ENCODE measurements around the gene CRIM1.

CRIM1 gene

DNA sequence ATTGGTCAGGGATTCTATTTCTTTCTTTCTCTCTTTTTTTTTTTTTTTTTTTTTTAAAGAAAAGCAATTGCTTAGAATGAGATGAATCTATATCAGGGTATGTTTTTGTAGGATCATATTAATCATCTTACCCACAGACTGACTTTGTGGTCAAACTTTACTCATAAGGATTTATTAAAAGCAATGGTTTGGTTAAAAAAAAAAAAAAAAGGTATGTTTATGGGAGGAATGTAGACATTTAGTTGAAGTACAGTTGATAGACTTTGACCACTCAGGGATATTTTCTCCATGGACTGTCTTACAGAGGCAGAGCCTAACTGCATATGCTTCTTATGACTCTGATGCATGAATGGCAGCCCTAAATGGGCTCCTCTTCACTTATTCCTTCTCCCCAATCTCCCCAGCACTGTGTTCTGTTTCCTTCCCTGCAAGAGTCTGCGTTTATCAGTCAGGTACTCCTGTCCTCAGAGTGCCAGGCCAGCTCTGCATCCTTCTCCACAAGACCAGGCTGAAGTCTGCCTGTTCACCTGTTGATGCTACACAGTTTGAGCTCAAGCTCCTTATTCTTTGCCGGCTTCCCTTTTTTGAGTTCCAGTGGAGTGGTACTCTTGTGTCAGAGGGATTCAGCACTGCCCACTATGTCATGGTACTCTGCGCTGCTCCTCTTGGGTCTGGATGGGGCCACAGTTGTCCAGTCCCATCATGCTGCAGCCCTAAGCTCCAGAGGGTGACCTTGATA lies 24.3 kb downstream of the CRIM1 start:
- Histone ChIP-seq H3K4me1 (ENCODE audit: insufficient read depth, insufficient read length) (no peaks in the 10 kb centered on the region), H3K9ac (ENCODE audit: insufficient read length, low read depth) (no peak overlapping the region)

DNA sequence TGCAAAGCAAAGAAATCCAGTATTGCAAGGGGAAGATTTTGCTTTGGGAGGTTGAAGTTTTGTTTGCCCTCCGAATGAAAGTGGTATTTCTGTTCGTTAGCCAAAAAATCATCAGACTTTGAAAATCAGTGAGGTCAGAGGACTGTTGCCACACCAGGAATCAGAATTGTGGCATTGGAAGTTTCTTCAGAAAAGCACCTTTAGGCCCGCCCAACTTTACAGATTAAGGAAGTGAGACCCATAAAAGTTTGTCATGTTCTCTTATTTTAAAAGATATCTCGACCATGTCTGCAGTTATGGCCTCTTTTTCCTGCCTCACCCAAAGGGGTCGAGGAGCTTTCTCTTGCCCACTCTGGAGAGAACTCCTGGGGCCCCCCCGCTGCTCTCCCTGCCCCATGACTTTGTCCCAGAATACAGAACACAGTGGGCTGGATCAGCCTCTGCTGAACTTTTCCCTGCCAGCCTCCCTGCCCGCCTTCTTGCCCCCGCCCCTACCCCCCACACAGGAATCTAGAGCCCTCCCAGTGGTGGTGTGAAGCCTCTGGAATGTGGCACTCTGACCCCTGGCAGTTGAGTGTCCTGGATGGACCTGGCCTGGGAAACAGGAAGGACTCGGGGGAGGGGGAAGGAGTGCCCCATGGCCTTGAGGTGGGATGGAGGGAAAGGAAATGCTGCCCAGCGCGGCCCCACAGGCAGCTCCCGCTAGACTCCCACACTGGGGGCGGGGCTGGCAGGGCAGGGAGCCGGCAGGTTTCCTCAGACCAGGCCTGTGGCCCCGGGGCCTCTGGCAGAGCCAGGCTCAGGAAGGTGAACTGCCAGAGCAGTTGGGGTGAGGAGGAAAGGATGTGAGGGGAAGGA lies 25.3 kb downstream of the CRIM1 start:
- peaks cover 5% of the 10 kb centered on the region for H3K36me3 ChIP-seq (ENCODE audit: insufficient read depth, insufficient read length, low read length)
- no peaks in the 10 kb centered on the region for H3K4me1 ChIP-seq (ENCODE audit: insufficient read depth, insufficient read length)
- no peak for TF ChIP-seq YY1 (IDR thresholded peaks at IDR 0.05; ENCODE audit: insufficient read depth, insufficient read length)
- no peak for TF ChIP-seq SUZ12 (IDR thresholded peaks at IDR 0.05; ENCODE audit: extremely low read depth, insufficient read depth, insufficient read length)
- no peak for TF ChIP-seq ZNF274 (IDR thresholded peaks at IDR 0.05; ENCODE audit: low read depth, low read length)
- H3K4me3 ChIP-seq (ENCODE audit: insufficient read length, low read depth), result no peak overlapping the region
- H3K9ac ChIP-seq (ENCODE audit: insufficient read length, low read depth), result no peak overlapping the region
- H3K9me3 ChIP-seq (ENCODE audit: insufficient read depth, low read length), result no peaks in the 10 kb centered on the region
- H3K27me3 ChIP-seq (ENCODE audit: insufficient read depth, insufficient read length), result no peaks in the 10 kb centered on the region
- no peak for DNase-seq (ENCODE audit: low read depth, low spot score)

More for the DNA sequence above, 24.3 kb downstream of the CRIM1 start:
- DNase-seq (ENCODE audit: low read depth, low spot score), result no peak
- TF ChIP-seq YY1 (IDR thresholded peaks at IDR 0.05; ENCODE audit: insufficient read depth, insufficient read length) (no peak), SUZ12 (IDR thresholded peaks at IDR 0.05; ENCODE audit: extremely low read depth, insufficient read depth, insufficient read length) (no peak), ZNF274 (IDR thresholded peaks at IDR 0.05; ENCODE audit: low read depth, low read length) (no peak)
- H3K36me3 ChIP-seq (ENCODE audit: insufficient read depth, insufficient read length, low read length), result peaks cover 5% of the 10 kb centered on the region
- H3K4me3 ChIP-seq (ENCODE audit: insufficient read length, low read depth), result no peak overlapping the region
- no peaks in the 10 kb centered on the region for H3K27me3 ChIP-seq (ENCODE audit: insufficient read depth, insufficient read length)
- H3K9me3 ChIP-seq (ENCODE audit: insufficient read depth, low read length), result no peaks in the 10 kb centered on the region

DNA sequence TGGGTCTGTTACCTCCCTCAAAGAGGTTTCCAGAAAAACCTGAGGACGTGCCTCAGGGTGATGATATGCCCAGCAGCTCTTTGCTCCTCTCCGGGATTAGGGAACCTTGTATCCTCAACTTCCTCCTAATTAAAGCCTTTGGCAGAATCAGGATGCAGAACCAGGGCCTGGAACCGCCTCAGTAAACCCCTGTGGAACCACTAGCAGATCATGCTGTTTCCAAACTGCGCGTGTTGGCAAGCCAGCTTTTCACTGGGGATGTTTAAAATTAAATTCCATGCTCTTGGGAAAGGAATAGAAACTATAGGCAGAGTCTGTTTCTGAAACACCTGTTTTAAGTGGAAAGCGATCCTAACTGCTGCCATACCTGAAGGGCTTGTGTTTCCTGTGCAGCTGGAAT lies 26.4 kb downstream of the CRIM1 start:
- H3K9ac ChIP-seq (ENCODE audit: insufficient read length, low read depth), result no peak overlapping the region
- H3K36me3 ChIP-seq (ENCODE audit: insufficient read depth, insufficient read length, low read length), result peaks cover 4% of the 10 kb centered on the region
- no peak for DNase-seq (ENCODE audit: low read depth, low spot score)
- no peaks in the 10 kb centered on the region for H3K9me3 ChIP-seq (ENCODE audit: insufficient read depth, low read length)
- H3K27me3 ChIP-seq (ENCODE audit: insufficient read depth, insufficient read length), result no peaks in the 10 kb centered on the region
- TF ChIP-seq SUZ12 (IDR thresholded peaks at IDR 0.05; ENCODE audit: extremely low read depth, insufficient read depth, insufficient read length) (no peak), YY1 (IDR thresholded peaks at IDR 0.05; ENCODE audit: insufficient read depth, insufficient read length) (no peak), ZNF274 (IDR thresholded peaks at IDR 0.05; ENCODE audit: low read depth, low read length) (no peak)
- H3K4me1 ChIP-seq (ENCODE audit: insufficient read depth, insufficient read length), result no peaks in the 10 kb centered on the region
- no peak overlapping the region for H3K4me3 ChIP-seq (ENCODE audit: insufficient read length, low read depth)

DNA sequence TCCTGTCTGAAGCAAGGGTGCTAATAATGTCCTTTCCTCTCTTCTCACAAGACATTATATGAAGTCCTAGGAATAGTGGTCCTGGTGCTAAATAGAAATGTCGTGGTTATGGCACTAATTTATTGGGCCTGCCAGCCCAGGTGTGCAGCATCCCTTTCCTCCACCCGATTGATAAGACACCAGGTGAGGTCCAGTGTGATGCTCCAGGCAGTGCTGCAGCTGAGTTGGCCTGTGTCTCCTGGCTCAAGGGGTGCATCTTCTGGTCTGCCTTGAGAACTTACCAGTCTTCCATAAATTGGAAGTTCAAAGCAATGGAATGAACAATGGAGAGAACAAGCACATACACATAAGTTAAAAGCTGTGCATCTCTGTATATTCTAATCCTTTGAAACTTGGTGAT lies 26.9 kb downstream of the CRIM1 start:
- TF ChIP-seq SUZ12 (IDR thresholded peaks at IDR 0.05; ENCODE audit: extremely low read depth, insufficient read depth, insufficient read length) (no peak), YY1 (IDR thresholded peaks at IDR 0.05; ENCODE audit: insufficient read depth, insufficient read length) (no peak), ZNF274 (IDR thresholded peaks at IDR 0.05; ENCODE audit: low read depth, low read length) (no peak)
- H3K4me3 ChIP-seq (ENCODE audit: insufficient read length, low read depth), result no peak overlapping the region
- no peaks in the 10 kb centered on the region for H3K9me3 ChIP-seq (ENCODE audit: insufficient read depth, low read length)
- no peak for DNase-seq (ENCODE audit: low read depth, low spot score)
- H3K4me1 ChIP-seq (ENCODE audit: insufficient read depth, insufficient read length), result no peaks in the 10 kb centered on the region
- H3K27me3 ChIP-seq (ENCODE audit: insufficient read depth, insufficient read length), result no peaks in the 10 kb centered on the region
- peaks cover 3% of the 10 kb centered on the region for H3K36me3 ChIP-seq (ENCODE audit: insufficient read depth, insufficient read length, low read length)
- H3K9ac ChIP-seq (ENCODE audit: insufficient read length, low read depth), result no peak overlapping the region

DNA sequence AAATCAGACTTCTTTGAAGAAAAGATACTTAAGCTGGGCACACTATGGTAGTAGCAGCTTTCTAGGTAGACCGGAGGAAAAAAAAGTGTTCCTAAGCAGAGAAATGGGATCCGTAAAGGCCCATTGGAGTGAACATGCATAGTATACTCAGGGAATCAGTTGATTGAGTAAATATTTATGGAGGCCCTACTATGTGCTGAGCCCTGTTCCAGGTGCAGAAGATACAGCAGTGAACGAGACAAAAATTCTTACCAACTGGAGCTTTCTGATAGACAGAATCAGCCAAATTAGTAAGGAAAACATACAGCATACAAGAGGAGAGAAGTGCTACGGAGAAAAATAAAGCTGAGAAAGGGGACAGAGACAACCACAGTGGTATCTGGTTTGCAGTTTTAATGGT lies 28.1 kb downstream of the CRIM1 start:
- H3K4me3 ChIP-seq (ENCODE audit: insufficient read length, low read depth), result no peak overlapping the region
- H3K9ac ChIP-seq (ENCODE audit: insufficient read length, low read depth), result no peak overlapping the region
- H3K9me3 ChIP-seq (ENCODE audit: insufficient read depth, low read length), result no peaks in the 10 kb centered on the region
- TF ChIP-seq SUZ12 (IDR thresholded peaks at IDR 0.05; ENCODE audit: extremely low read depth, insufficient read depth, insufficient read length) (no peak), ZNF274 (IDR thresholded peaks at IDR 0.05; ENCODE audit: low read depth, low read length) (no peak), YY1 (IDR thresholded peaks at IDR 0.05; ENCODE audit: insufficient read depth, insufficient read length) (no peak)
- no peaks in the 10 kb centered on the region for H3K4me1 ChIP-seq (ENCODE audit: insufficient read depth, insufficient read length)
- no peaks in the 10 kb centered on the region for H3K27me3 ChIP-seq (ENCODE audit: insufficient read depth, insufficient read length)
- no peak for DNase-seq (ENCODE audit: low read depth, low spot score)
- H3K36me3 ChIP-seq (ENCODE audit: insufficient read depth, insufficient read length, low read length), result peaks cover 7% of the 10 kb centered on the region

DNA sequence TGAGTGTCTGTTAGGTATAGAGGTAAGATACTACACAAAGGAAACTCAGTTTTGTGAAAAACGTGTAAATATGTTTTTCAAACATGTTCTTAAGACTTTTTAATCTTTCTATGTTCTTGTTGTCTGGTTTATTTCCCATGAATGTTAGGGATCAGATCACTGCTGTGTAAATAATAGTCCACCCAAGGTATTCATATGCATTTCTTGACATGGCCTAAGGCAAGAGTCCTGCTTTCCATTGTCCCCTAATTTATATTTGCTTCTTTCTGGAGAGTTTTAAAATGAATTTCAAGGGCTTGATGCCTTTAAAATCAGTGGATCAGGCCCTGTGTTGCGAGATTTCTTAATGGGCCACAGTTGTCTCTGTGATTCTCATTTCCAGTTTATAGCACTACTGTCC lies 28.9 kb downstream of the CRIM1 start:
- DNase-seq (ENCODE audit: low read depth, low spot score), result no peak
- no peak for TF ChIP-seq SUZ12 (IDR thresholded peaks at IDR 0.05; ENCODE audit: extremely low read depth, insufficient read depth, insufficient read length)
- TF ChIP-seq ZNF274 (IDR thresholded peaks at IDR 0.05; ENCODE audit: low read depth, low read length), result no peak
- Histone ChIP-seq H3K27me3 (ENCODE audit: insufficient read depth, insufficient read length) (no peaks in the 10 kb centered on the region), H3K4me1 (ENCODE audit: insufficient read depth, insufficient read length) (no peaks in the 10 kb centered on the region), H3K9me3 (ENCODE audit: insufficient read depth, low read length) (no peaks in the 10 kb centered on the region), H3K36me3 (ENCODE audit: insufficient read depth, insufficient read length, low read length) (peaks cover 12% of the 10 kb centered on the region), H3K4me3 (ENCODE audit: insufficient read length, low read depth) (no peak overlapping the region), H3K9ac (ENCODE audit: insufficient read length, low read depth) (no peak overlapping the region)

- H3K36me3 ChIP-seq (ENCODE audit: insufficient read depth, insufficient read length, low read length), result peaks cover 18% of the 10 kb centered on the region
- H3K27me3 ChIP-seq (ENCODE audit: insufficient read depth, insufficient read length), result no peaks in the 10 kb centered on the region
- no peaks in the 10 kb centered on the region for H3K9me3 ChIP-seq (ENCODE audit: insufficient read depth, low read length)
- DNase-seq (ENCODE audit: low read depth, low spot score), result no peak
- TF ChIP-seq ZNF274 (IDR thresholded peaks at IDR 0.05; ENCODE audit: low read depth, low read length) (no peak), YY1 (IDR thresholded peaks at IDR 0.05; ENCODE audit: insufficient read depth, insufficient read length) (no peak), SUZ12 (IDR thresholded peaks at IDR 0.05; ENCODE audit: extremely low read depth, insufficient read depth, insufficient read length) (no peak)
- no peak overlapping the region for H3K9ac ChIP-seq (ENCODE audit: insufficient read length, low read depth)
- no peak overlapping the region for H3K4me3 ChIP-seq (ENCODE audit: insufficient read length, low read depth)
- no peaks in the 10 kb centered on the region for H3K4me1 ChIP-seq (ENCODE audit: insufficient read depth, insufficient read length)
Observed at GRCh38 chr2:36385603-36386002, 30.0 kb downstream of the CRIM1 start.
